GM18498 (cell line): ENCODE results near the gene TCN2.
"Not testable (repeated sequence)": the region's sequence is repeated elsewhere in the genome, so short reads cannot be mapped to it uniquely, and the experiment has no call there.

Experiments
- ATAC-seq: cut with Tn5 transposase; IDR thresholded peaks from one replicate; pipeline ENCODE4 v1.9.1; 2021; ENCODE audit warnings: mild to moderate bottlenecking, moderate library complexity; ENCODE audit not compliant: unreplicated experiment

Gene TCN2

GRCh38 chr22:30575859-30576258 is 31.1 kb upstream of the TCN2 start:
- ATAC-seq, result no peak

DNA sequence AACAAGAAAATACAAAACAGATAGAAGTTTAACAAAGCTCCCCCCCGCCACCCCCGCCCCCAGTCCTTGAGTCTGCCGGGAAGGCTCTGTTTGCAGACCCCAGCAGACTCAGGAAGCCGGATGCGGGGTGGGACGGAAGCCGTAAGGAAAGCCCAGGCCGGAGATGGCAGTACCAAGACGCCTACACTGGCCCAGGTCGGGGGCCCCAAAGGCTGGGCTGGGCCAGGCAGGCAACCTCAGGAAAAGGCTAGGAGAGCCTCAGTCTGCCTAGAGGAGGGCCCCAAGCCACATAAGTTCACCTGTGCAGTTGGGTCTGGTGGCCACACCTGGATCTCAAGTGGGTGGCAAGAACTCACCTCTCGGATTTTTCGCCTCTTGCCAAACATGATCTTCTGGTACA is 28.5 kb upstream of the TCN2 start:
- ATAC-seq, result no peak

DNA sequence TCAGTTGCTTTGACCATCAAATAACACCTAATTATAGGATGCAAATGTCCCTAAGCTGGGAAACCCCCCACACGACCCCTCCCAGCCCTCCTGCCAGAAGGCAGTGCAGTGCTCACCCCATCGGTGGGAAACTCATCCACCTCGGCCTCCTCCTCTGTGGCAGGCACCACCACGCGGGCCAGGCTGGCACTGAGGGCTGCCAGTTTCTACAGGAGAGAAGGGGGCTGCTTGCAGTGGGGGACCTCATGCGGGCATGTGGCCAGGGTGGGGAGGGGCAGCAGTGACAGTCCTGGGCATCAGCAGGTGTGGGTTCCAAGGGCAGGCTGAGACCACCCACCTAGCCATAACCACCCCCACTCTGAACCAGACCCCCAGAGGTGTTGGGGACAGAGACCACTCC is 26.1 kb upstream of the TCN2 start:
- ATAC-seq, result no peak

DNA sequence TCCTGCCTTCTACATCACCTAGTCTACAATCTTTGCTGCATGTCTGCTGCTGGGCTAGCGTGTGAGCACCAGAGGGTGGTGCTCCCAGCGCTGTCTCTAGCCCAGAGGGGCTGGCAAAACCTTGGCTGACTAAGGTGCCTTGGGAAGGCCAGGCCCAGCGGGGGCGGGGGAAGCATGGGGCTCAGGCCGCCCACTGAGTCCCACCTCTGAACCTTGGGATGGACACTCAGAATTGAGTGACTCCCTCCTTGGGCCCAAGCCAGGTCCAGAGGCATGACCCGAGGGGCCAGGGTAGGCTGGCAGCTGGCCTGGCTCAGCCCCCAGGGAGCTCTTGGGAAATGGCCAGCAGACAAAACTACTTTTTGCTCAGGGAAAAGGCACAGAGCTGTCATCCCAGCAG is 24.9 kb upstream of the TCN2 start:
- ATAC-seq, result no peak

DNA sequence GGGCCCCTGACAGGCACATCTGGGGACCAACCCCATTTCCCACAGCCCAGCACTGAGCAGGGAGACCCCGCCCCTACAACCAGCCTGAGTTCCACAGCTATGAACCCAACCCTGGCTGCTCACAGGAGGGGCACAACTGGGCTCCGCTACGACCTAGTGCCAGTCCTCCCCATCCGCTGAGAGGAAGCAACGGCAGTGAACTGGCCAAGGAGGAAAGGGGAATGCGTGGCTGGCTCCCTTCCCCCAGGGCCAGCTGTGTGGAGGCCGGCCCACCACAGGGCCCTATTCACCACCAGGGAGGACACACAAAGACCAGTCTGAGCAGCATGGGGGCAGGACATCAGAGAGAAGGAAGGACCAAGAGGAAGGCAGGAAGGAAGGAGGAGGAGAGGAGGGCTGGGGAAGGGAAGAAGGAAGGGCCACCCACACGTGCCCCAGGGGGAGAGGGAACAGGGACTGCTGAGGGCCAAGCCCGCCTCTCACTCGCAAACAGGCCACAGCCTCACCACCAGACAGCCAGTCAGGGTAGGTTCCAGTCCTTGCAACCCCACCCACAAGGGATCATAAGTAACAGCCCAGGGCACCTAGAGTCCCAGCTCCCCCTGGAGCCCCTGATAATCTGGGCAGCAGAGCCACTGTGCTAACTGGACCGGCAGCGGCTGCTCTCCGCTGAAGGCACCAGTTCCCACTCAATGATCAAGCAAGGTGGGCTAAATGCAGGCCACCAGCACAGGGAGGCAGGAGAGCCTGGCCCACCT is 24.0 kb upstream of the TCN2 start:
- no peak for ATAC-seq

DNA sequence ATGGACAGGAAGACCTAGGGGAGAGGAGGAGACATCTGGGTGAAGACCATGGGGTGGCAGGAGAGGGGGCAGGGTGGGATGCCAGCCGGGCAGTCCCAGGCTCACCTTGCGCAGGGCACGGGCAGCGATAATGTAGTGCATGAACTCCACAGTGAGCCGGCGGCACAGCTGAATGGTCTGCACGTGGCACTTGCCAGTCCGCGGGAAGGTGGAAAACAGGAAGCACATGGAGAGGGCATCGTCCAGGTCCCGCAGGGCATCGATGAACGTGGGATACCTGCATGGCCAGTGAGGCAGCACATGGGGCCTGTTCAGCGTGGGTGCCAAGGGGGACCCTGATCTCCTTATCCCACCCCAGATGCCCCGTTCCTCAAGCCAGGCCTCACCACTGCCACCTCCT is 22.5 kb upstream of the TCN2 start:
- no peak for ATAC-seq

DNA sequence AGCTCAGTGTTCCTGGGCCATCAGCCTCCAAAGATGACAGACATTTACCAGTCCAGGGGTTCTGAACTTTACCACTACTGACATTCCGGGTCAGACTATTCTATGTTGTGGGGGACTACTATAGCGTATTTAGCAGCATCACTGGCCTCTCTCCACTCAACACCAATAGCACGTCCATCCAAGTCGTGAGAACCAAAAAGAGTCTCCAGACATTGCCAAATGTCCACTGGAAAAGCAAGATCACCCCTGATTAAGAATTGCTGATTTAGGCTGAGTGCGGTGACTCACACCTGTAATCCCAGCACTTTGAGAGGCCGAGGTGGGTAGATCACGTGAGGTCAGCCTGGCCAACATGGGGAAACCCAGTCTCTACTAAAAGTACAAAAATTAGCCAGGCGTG is 20.6 kb upstream of the TCN2 start:
- no peak for ATAC-seq

DNA sequence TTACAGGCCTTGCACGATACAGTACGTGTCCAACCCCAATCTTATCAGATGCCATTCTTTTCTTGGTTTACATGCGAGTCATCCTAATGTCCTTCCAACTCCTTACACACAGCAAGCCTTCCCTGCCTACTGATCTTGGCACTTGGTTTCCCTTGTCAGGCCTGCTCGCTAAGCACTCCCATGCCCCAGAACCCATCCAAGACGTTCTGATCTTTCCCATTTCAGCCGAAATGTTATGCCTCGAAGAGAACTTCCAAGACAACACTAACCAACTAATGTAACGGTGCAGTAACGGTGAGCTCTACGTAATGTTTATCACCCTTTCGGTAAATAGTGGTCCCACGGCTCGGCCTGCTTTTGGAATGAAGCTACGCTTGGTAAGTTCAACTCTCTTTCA is 15.8 kb upstream of the TCN2 start:
- no peak for ATAC-seq

DNA sequence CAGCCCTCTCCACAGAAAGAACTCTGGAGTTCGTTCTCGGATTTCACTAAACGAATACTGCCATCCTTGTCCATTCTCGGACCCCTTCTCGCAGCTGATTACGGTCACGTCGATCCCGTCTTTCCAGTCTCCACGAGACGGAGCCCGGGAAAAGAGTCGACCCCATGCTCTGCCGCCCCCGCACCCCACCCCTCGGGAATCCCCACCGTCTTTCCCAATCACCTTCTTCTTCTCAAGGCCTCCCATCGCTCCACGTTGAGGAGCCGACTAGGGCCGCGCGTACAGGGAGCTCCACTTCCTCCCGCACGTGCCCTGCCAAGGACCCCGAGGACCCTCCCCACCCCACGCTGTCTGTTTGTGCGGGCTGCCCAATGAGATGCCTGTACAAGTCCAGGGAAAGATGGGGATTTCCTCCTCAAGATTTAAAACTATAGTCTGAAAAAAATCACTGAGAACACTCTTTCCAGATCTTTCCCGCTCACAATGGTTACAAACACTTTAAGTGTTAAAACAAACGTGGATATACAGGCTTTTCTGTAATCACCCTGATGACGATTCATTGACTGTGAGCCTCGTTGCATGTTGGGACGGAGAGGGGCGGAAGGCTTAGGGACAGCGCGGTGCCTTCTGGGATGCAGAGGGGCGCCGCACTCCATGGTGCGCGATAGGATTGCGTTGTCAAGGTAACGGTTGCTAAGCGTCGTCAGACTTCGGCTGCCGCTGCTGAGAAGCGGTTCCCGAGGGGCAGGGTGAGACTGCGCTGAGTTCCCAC is 15.2 kb upstream of the TCN2 start, which contains the start of gene PES1:
PES1 (minus strand) TSS at position 323 of the 772 bp plus-strand sequence; CDS start at position 246, 77 bp downstream.
- peak; percentile 97 for ATAC-seq

- ATAC-seq, result not testable (repeated sequence)
Observed at GRCh38 chr22:30592360-30592713, 14.6 kb upstream of the TCN2 start.

- ATAC-seq, result no peak
Observed at GRCh38 chr22:30596199-30596598, 10.8 kb upstream of the TCN2 start.

- no peak for ATAC-seq
Observed at GRCh38 chr22:30596886-30597285, 10.1 kb upstream of the TCN2 start.

DNA sequence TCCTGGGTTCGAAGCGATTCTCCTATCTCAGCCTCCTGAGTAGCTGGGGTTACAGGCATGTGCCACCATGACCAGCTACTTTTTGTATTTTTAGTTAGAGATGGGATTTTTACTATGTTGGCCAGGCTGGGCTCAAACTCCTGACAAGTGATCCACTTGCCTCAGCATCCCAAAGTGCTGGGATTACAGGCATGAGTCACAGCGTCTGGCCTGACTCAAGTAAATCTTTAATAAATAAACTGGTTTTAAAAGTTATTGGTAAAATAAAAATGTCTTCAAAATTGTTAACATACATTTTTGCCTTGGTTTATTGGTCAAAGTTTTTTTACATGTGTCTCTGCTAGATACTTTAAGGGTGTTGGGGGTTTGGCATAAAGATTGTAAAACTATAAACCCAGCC is 8.0 kb upstream of the TCN2 start:
- no peak for ATAC-seq

DNA sequence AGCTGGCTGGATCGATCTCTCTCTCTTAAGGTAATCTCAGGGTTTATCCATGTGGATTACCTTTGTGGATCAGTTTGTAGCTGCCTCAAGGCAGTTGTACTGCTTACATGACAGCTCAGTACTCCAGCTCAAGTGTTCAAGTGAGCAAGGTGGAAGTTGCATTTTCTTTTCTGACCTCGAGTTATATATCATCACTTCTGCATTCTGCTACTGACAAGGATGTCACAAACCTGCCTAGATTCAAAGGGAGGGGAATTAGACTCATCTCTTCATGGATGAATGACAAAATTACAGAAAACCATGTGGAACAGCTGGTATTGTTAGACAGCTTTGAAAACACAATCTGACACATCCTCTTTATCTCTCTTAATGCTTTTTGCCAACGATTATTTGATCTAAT is 6.1 kb upstream of the TCN2 start:
- ATAC-seq, result no peak

- no peak for ATAC-seq
Observed at GRCh38 chr22:30601464-30601863, 5.5 kb upstream of the TCN2 start.

GRCh38 chr22:30602049-30602448 is 4.9 kb upstream of the TCN2 start:
- no peak for ATAC-seq

GRCh38 chr22:30603801-30604200 is 3.2 kb upstream of the TCN2 start:
- ATAC-seq, result no peak

- no peak for ATAC-seq
Observed at GRCh38 chr22:30604723-30605122, 2.3 kb upstream of the TCN2 start.

DNA sequence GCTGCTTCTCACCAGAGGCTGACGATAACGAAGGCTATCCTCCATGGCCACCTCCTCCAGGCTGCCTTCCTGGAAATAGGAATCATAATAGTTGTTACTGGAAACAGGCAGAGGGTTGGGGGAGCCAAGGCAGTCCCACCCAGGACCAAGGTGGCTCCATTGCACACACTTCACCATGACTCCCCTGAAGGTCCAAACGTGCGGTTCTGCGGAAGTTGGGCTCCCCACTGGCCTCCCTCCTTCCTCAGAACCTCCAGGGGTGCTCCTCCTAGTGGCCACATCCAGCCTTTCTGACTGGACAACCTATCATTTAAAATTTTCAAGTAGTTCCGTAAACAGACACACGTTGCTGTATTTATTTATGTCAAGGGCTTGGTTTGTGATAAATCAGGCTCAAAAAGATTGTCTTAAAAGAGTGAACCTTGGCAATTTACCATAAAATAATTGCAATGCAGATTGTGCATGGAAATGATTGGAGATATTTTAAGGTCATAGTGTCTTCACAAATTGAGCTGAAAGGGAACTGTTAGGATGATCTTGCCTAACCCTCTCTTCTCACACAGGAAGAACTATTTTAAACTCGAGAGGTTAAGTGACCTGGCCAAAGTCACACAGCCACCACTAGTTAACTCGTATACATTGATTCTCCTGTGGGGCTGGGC is 1.4 kb upstream of the TCN2 start:
- no peak for ATAC-seq

GRCh38 chr22:30607300-30607930 is 441 bp downstream of the TCN2 start:
- no peak for ATAC-seq

DNA sequence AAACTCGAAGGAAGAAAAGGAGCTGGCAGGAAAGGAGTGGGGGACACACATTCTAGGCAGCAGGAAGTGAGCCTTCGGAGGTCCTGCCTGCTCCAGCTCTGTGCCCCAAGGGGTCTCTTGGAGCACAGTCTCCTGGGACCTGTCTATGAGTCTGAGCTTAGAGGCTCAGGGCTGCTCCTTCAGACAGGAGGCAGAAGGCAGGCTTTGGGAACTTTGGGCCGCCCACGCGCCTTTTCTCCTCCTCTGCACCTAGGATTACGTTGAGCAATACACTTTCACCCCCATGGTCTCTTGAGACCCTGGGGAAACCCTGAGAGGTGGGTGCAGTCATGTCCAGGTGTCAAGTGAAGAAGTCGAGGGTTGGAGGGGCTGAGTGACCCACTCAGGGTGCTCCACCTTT is 965 bp downstream of the TCN2 start:
- no peak for ATAC-seq
